Heart left ventricle (tissue), 16 donors: ENCODE results near the gene INO80. TPM values are rescaled to one million over a fixed set of nuclear protein-coding genes. Genes with fewer than 3 reads are reported as not detected.

ENCODE experiments used
- ATAC-seq, 4 donors: fragments of 200-7000 bp; cut with Tn5 transposase; one replicate each; pipeline ENCODE4 v1.9.1; 2020 to 2022; ENCODE audit warnings: moderate library complexity in 4 of 4, mild to moderate bottlenecking in 3 of 4, moderate number of reproducible peaks in 1 of 4
- DNase-seq, 5 donors: peaks; one replicate each; pipeline ENCODE4 v3.0.0-alpha.2; 2020
- H3K27ac ChIP-seq, 12 donors: fragments of 200-600 bp; sonication (generic) in 4 of 12; one replicate each; pipeline versions ENCODE4 v1.5.0 to v1.8.0; 2016 to 2022; ENCODE audit warnings: mild to moderate bottlenecking in 2 of 12
- H3K27me3 ChIP-seq, 9 donors: fragments of 200-600 bp; sonication (generic) in 2 of 9; one replicate each; pipeline versions ENCODE4 v1.5.1 to v1.8.0; 2016 to 2022; ENCODE audit warnings: mild to moderate bottlenecking in 3 of 9
- H3K36me3 ChIP-seq, 9 donors: fragments of 200-600 bp; sonication (generic) in 2 of 9; one replicate each; pipeline versions ENCODE4 v1.5.0 to v1.8.0; 2018 to 2022; ENCODE audit warnings: mild to moderate bottlenecking in 2 of 9
- H3K4me1 ChIP-seq, 12 donors: fragments of 200-600 bp; sonication (generic) in 4 of 12; one replicate each; pipeline versions ENCODE4 v1.5.0 to v1.8.0; 2016 to 2022; ENCODE audit warnings: mild to moderate bottlenecking in 3 of 12
- H3K4me3 ChIP-seq, 12 donors: fragments of 200-600 bp; sonication (generic) in 4 of 12; one replicate each; pipeline versions ENCODE4 v1.5.0 to v1.8.0; 2017 to 2022; ENCODE audit warnings: mild to moderate bottlenecking in 9 of 12, moderate library complexity in 4 of 12
- H3K9me3 ChIP-seq, 12 donors: fragments of 200-600 bp; sonication (generic) in 4 of 12; one replicate each; pipeline versions ENCODE4 v1.5.0 to v1.8.0; 2016 to 2022; ENCODE audit warnings: mild to moderate bottlenecking in 1 of 12
- POLR2A ChIP-seq, 2 donors: fragments of 450-650 bp; IDR thresholded peaks; one replicate each; pipeline ENCODE4 v1.6.1; 2017; ENCODE audit warnings: antibody characterized with exemption in 2 of 2, mild to moderate bottlenecking in 2 of 2, moderate library complexity in 2 of 2
- WGBS, 4 donors: extraction: QIAGEN DNeasy Blood & Tissue Kit in 2 of 4; methylation state at CpG; one replicate each; pipeline versions ENCODE4 v1.1.5 to v1.1.7; 2013 to 2018; 5-methylcytosine and 5-hydroxymethylcytosine counted together
- intact Hi-C, 10 donors: fragments of 100-400 bp; cut with DNase I; formaldehyde crosslinking; loops; one replicate each; pipeline versions ENCODE4 v1.11.1 to v1.14.2; 2022
- long read RNA-seq, 3 donors: library from polyadenylated mRNA; unstranded; transcript quantifications; one replicate each; pipeline ENCODE4 v2.0.0, GENCODE V29; 2020 to 2021
- polyA plus RNA-seq, 2 donors: library from polyadenylated mRNA; stranded (reverse); fragments of 200-250 nt; gene quantifications; one replicate each; pipeline ENCODE4 v1.2.3, GENCODE V29; 2013
- total RNA-seq, 9 donors: library from RNA; depleted of rRNA in 2 of 9; stranded (reverse); fragments of >200 nt in 2 of 9; fragmentation: NEBNext Ultra II Directional in 3 of 9; extraction: Animal tissue kit (Norgen Biotek cat#: 25700) in 3 of 9; gene quantifications; one replicate each; pipeline versions ENCODE4 v1.1.0 to v1.2.4, GENCODE V29; 2016 to 2023
- TF ChIP-seq, protein P1 (sequence below), 12 donors: fragments of 200-600 bp; sonication (generic) in 4 of 12; IDR thresholded peaks; one replicate each; pipeline versions ENCODE4 v1.5.0 to v1.8.0; 2018 to 2022; ENCODE audit warnings: antibody characterized with exemption in 12 of 12, mild to moderate bottlenecking in 5 of 12
- donor health status: ischemic (EF 13 %, LVEDD 7.1; RV severe dilation, severe dysfunction).
- donor health status: healthy with polysubstance abuse.
- donor health status: DM: no; HTN: yes; CAD: no.
- donor health status: DM: no; HTN: no; CAD: no.
- donor health status: ischemic (EF 25% LVEDD 6.9; RV normal size, moderate dysfunction).
- donor health status: ischemic (EF 25% LVEDD 5.7; RV mildly dilated, moderate dysfunction).
- donor health status: healthy.
- donor health status: DM: yes; HTN: yes; CAD: no.
- donor health status: ischemic (EF 35%, LVEDD 5.7; RV mildly dilated, moderate dysfunction).
- donor health status: nonischemic (EF 11% LVEDD 7.7; RV severe dilation, severe dysfunction).
- donor health status: DM: yes; HTN: yes; CAD: no.
- donor health status: PGD.
- donor health status: ischemic (EF 29% LVEDD 5.4; RV normal size, mild dysfunction).
- donor health status: nonischemic (EF 23%, LVEDD 6.1; RV moderate dilation, normal function).

The INO80 gene, protein sequence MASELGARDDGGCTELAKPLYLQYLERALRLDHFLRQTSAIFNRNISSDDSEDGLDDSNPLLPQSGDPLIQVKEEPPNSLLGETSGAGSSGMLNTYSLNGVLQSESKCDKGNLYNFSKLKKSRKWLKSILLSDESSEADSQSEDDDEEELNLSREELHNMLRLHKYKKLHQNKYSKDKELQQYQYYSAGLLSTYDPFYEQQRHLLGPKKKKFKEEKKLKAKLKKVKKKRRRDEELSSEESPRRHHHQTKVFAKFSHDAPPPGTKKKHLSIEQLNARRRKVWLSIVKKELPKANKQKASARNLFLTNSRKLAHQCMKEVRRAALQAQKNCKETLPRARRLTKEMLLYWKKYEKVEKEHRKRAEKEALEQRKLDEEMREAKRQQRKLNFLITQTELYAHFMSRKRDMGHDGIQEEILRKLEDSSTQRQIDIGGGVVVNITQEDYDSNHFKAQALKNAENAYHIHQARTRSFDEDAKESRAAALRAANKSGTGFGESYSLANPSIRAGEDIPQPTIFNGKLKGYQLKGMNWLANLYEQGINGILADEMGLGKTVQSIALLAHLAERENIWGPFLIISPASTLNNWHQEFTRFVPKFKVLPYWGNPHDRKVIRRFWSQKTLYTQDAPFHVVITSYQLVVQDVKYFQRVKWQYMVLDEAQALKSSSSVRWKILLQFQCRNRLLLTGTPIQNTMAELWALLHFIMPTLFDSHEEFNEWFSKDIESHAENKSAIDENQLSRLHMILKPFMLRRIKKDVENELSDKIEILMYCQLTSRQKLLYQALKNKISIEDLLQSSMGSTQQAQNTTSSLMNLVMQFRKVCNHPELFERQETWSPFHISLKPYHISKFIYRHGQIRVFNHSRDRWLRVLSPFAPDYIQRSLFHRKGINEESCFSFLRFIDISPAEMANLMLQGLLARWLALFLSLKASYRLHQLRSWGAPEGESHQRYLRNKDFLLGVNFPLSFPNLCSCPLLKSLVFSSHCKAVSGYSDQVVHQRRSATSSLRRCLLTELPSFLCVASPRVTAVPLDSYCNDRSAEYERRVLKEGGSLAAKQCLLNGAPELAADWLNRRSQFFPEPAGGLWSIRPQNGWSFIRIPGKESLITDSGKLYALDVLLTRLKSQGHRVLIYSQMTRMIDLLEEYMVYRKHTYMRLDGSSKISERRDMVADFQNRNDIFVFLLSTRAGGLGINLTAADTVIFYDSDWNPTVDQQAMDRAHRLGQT (N-terminal part only)
- total RNA-seq (10 to 100 TPM in 7 of 9 donors, 1 to 10 TPM in 2; 9.7 to 20.9 (median 12.6) TPM), polyA plus RNA-seq (10 to 100 TPM in 1 of 2 donors, 1 to 10 TPM in 1; 4.7 to 14.3 TPM)
- long read RNA-seq, donor 1, full-length matches to known transcripts, result 3 of 14 reads
- long read RNA-seq, donor 1, partial matches to known transcripts, result 7 of 14 reads
- long read RNA-seq, donor 1, other reads (novel, unspliced or antisense), result 4 of 14 reads
- long read RNA-seq, donor 2, full-length matches to known transcripts, result 6 of 15 reads
- long read RNA-seq, donor 2, partial matches to known transcripts, result 5 of 15 reads
- long read RNA-seq, donor 2, other reads (novel, unspliced or antisense), result 4 of 15 reads
- long read RNA-seq, donor 3, full-length matches to known transcripts, result 6 of 12 reads
- long read RNA-seq, donor 3, partial matches to known transcripts, result 3 of 12 reads
- long read RNA-seq, donor 3, other reads (novel, unspliced or antisense), result 3 of 12 reads

DNA sequence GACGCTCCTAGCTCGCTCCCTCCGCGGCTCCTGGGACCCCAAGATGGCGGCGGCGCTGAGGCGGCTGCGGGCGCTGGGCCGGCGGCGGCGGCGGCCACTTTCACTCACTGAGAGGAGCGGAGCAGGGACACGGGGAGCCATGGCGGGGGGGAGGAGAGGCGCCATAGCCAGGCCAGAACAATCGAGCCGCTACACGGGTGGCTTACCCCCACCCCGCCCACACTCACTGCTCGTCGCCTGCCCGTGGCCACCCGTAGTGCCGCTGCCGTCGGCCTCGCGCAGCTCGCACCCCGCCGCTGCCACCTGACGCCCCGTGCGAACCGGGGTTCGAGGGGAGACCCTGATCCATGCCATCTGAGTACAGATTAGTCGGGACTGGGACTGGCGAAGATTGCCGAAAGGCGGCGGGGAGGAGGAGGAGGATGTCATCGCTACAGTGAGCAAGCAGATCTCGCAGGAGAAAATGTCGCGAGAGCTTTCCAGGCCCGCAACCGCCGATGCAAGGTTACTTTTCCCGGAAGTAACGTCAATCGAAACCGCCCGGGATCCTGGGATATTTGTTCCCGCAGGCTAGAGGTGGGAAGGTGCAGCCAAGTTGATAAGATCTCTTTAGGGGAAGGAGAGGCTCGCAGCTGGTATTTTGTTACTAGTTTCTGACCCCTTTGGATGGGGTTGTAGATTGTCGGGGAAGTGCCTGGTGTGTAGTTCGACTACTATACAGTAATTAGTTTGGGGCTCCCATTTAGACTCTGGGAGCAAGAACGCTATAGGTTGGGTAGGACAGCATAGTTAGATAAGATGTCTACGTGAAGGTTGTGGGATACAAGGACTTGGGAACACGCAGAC, at the start of gene INO80:
INO80 (minus strand) TSS at position 165 of the 846 bp plus-strand sequence. CDS start 19,970 bp downstream, outside the sequence.
- Histone ChIP-seq H3K27me3 (no peaks in the 10 kb centered on the region), H3K27ac (peak within 1 kb of the TSS; percentile 91 to 100 (median 100)), H3K4me1 (peaks cover 0 to 24% (median 18%) of the 10 kb centered on the region in 12 donors), H3K4me3 (peak within 1 kb of the TSS; percentile 72 to 98 (median 84)), H3K9me3 (no peaks in the 10 kb centered on the region), H3K36me3 (no peaks in the 10 kb centered on the region)
- ATAC-seq (peak; percentile 95 to 98 (median 96)), DNase-seq (peak; percentile 97 to 100 (median 99))
- 1 to 2% (median 1%) methylated on average over 24 to 64 of the region's 64 CpGs for WGBS, 4 donors
- intact Hi-C loops, result loop anchor here in 7 of 10 donors (1.0 to 10.0 kb wide), 6 partner anchors 114 to 224 kb away; partner anchors contain the start of genes CHP1 (in 6 of the 7), EXD1 (in 5 of the 7) and VPS18 (in 2 of the 7)
- TF ChIP-seq, protein P1, sequence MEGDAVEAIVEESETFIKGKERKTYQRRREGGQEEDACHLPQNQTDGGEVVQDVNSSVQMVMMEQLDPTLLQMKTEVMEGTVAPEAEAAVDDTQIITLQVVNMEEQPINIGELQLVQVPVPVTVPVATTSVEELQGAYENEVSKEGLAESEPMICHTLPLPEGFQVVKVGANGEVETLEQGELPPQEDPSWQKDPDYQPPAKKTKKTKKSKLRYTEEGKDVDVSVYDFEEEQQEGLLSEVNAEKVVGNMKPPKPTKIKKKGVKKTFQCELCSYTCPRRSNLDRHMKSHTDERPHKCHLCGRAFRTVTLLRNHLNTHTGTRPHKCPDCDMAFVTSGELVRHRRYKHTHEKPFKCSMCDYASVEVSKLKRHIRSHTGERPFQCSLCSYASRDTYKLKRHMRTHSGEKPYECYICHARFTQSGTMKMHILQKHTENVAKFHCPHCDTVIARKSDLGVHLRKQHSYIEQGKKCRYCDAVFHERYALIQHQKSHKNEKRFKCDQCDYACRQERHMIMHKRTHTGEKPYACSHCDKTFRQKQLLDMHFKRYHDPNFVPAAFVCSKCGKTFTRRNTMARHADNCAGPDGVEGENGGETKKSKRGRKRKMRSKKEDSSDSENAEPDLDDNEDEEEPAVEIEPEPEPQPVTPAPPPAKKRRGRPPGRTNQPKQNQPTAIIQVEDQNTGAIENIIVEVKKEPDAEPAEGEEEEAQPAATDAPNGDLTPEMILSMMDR (IDR thresholded peaks at IDR 0.05), result peak in 1 of 12 donors; percentile 18
- peak in 1 of 2 donors; percentile 77 for TF ChIP-seq POLR2A (IDR thresholded peaks at IDR 0.05)

DNA sequence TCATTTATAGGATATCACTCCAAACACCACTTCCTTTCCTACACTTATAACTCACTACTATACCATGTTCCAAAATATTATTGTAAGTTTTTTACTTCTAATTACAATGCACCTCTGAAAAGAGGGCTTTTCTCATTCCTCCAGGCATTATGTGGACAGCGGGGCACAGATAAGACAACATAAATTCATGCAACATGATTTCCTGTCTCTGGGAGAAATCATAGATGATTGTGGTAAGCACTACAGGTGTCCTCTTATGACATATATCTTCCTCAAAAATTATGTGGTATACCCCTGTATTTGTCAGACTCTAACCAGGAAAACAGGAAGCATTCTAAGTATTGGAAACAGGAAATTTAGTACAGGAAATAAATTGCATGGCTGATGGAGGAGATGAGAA, 45.7 kb upstream of the INO80 start:
- WGBS, 4 donors, result 58 to 69% (median 64%) methylated on average over 1 of the region's 1 CpG
- Histone ChIP-seq H3K36me3 (no peaks in the 10 kb centered on the region), H3K4me1 (no peaks in the 10 kb centered on the region), H3K27ac (no peak overlapping the region), H3K27me3 (peaks cover 0 to 5% (median 0%) of the 10 kb centered on the region in 9 donors), H3K9me3 (no peaks in the 10 kb centered on the region), H3K4me3 (no peak overlapping the region)
- TF ChIP-seq, protein P1 (IDR thresholded peaks at IDR 0.05), result no peak
- no peak for TF ChIP-seq POLR2A (IDR thresholded peaks at IDR 0.05)
- no peak for DNase-seq
- ATAC-seq, result no peak
- intact Hi-C loops, result no loop called here

DNA sequence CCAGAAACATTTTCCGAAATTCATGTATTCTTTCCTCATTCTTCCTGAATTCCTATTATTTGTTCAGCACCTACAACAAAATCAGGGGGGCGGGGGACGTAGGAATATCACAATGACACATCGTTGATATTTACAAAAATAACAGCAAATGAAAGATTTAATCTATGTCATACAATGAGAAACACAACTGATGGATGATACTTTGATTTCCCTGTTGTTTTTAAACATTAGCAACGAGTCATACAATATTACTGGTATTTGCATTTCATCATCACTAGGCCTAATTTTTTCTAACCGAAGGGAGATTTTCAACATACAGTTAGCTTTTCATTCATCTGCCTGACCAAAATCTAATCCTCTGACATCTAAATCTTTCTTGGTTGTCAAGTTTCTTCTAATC, 45.3 kb upstream of the INO80 start:
- H3K27ac ChIP-seq, result no peak overlapping the region
- 83 to 88% (median 85%) methylated on average over 6 of the region's 6 CpGs for WGBS, 4 donors
- no peaks in the 10 kb centered on the region for H3K9me3 ChIP-seq
- no peak for DNase-seq
- H3K27me3 ChIP-seq, result peaks cover 0 to 5% (median 0%) of the 10 kb centered on the region in 9 donors
- intact Hi-C loops, result no loop called here
- no peak overlapping the region for H3K4me3 ChIP-seq
- TF ChIP-seq POLR2A (IDR thresholded peaks at IDR 0.05), result no peak
- TF ChIP-seq, protein P1 (IDR thresholded peaks at IDR 0.05), result no peak
- H3K36me3 ChIP-seq, result no peaks in the 10 kb centered on the region
- no peak for ATAC-seq
- H3K4me1 ChIP-seq, result no peaks in the 10 kb centered on the region
